Lower leg skin (tissue), 4 donors: Measurements from ENCODE around the gene SEMA4A. TPM values are rescaled to one million over a fixed set of nuclear protein-coding genes. Genes with fewer than 3 reads are reported as not detected.
A peak's percentile ranks its signal among the peaks of the same experiment; 100 is the strongest.
"Not testable (repeated sequence)": the region's sequence is repeated elsewhere in the genome, so short reads cannot be mapped to it uniquely, and the experiment has no call there.

Experiments
- DNase-seq, 2 donors: peaks; one replicate each; pipeline ENCODE4 v3.0.0-alpha.2; 2019; ENCODE audit warnings: low spot score in 2 of 2
- H3K4me3 ChIP-seq: fragments of 200-600 bp; sonication (generic); 2 replicates; pipeline ENCODE4 v1.5.1; 2017; ENCODE audit warnings: mild to moderate bottlenecking, low read depth; ENCODE audit not compliant: poor library complexity, severe bottlenecking
- POLR2A ChIP-seq, 2 donors: fragments of 450-650 bp; IDR thresholded peaks; one replicate each; pipeline ENCODE4 v1.6.1; 2016 to 2017; ENCODE audit warnings: antibody characterized with exemption in 2 of 2, mild to moderate bottlenecking in 1 of 2, moderate library complexity in 1 of 2
- WGBS, 2 donors: methylation state at CpG; one replicate each; pipeline ENCODE4 v1.1.5; 2018; 5-methylcytosine and 5-hydroxymethylcytosine counted together
- intact Hi-C: fragments of 100-400 bp; cut with DNase I; formaldehyde crosslinking; loops from one replicate; pipeline ENCODE4 v1.15.0; 2023; ENCODE audit warnings: low total_unique reads
- total RNA-seq, 4 donors: library from RNA; depleted of rRNA; stranded (reverse); fragments of >200 nt; gene quantifications; one replicate each; pipeline ENCODE4 v1.1.0, GENCODE V29; 2016
- TF ChIP-seq, protein P1 (sequence below), 3 donors: fragments of 450-650 bp; IDR thresholded peaks; one replicate each; pipeline ENCODE4 v1.5.1; 2016; ENCODE audit warnings: antibody characterized with exemption in 3 of 3, mild to moderate bottlenecking in 3 of 3, moderate library complexity in 2 of 3

Gene SEMA4A
- total RNA-seq, 4 donors from 2014 or later = 30.5 to 45.4 (median 41.4) TPM

DNA sequence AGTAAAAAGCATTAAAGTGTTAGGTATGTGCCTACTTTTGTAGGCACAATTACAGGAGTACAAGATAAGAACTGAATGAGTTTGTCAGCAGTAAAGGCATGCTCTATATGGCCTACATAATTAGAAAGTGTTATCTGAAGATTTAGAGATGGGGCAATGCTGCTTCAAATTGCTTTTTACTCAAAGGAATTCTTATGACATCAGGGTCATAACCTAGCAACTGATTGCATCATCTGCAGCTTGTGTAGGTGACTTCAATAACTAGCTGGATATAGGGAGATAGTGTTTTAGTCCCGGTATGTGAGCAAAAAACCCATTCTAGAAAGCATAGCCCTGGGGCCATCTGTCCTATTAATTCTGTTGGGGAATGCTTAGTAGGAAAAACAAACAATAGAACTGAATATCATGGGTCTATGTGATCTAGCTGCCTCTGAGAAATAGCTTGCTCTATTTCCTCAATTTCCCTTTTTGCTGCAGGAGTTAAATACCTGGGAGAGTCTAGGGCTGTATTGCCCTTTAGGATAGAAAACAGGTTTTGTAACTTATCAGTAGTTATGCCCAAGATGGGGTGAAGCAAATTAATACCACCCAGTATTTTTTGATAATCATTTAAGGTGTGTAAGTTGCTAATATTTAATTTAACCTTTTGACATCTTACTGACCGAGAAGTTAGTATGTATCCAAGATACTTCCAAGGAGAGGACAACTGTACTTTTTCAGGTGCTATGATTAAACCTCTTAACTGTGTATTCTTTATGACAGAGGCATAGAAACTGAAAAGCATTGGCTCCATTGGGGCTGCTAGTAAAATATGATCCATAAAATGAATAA is 33.2 kb downstream of the SEMA4A start:
- DNase-seq, H3K4me3 ChIP-seq, intact Hi-C loops: not testable (repeated sequence)
- 88 to 97% methylated on average over 2 of the region's 2 CpGs for WGBS, 2 donors

DNA sequence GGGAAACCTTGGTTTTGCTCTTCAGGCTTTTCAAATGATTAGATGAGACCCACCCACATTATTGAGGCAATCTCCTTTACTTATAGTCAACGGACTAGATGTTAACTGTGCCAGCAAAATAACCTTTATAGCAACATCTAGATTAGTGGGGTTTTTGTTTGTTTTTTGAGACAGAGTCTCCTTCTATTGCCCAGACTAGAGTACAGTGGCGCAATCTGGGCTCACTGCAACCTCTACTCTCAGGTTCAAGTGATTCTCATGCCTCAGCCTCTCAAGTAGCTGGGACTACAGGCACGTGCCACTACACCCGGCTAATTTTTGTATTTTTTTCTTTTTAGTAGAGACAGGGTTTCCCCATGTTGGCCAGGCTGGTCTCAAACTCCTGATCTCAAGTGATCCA is 36.9 kb downstream of the SEMA4A start:
- 77 to 85% methylated on average over 4 of the region's 4 CpGs for WGBS, 2 donors
- DNase-seq, H3K4me3 ChIP-seq, intact Hi-C loops: not testable (repeated sequence)

DNA sequence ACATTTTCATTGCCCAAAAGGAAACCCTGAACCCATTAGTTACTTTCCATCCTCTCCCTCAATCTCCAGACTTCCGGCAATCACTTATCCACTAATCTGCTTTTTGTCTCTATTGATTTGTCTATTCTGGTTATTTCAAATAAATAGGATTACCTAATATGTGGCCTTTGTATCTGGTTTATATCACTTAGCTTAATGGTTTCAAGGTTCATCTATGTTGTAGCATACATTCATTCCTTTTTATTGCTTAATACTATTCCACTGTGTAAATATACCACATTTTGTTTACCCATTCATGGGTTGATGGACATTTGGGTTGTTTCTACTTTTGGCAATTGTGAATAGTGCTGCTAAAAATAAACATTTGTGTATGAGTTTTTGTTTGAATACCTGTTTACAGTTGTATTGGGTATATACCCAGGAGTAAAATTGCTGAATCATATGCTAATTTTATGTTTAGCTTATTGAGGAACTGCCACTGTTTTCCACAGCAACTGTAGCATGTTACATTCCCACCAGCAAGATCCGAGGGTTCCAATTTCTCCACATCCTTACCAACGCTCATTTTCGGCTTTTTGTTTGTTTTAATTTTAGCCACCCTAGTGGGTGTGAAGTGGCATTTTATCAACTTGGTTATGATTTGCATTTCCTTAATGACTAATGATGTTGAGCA is 38.0 kb downstream of the SEMA4A start:
- no peak for DNase-seq
- intact Hi-C loops = no loop called here
- no peak overlapping the region for H3K4me3 ChIP-seq
- TF ChIP-seq, protein P1, sequence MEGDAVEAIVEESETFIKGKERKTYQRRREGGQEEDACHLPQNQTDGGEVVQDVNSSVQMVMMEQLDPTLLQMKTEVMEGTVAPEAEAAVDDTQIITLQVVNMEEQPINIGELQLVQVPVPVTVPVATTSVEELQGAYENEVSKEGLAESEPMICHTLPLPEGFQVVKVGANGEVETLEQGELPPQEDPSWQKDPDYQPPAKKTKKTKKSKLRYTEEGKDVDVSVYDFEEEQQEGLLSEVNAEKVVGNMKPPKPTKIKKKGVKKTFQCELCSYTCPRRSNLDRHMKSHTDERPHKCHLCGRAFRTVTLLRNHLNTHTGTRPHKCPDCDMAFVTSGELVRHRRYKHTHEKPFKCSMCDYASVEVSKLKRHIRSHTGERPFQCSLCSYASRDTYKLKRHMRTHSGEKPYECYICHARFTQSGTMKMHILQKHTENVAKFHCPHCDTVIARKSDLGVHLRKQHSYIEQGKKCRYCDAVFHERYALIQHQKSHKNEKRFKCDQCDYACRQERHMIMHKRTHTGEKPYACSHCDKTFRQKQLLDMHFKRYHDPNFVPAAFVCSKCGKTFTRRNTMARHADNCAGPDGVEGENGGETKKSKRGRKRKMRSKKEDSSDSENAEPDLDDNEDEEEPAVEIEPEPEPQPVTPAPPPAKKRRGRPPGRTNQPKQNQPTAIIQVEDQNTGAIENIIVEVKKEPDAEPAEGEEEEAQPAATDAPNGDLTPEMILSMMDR (IDR thresholded peaks at IDR 0.05) = no peak
- TF ChIP-seq POLR2A (IDR thresholded peaks at IDR 0.05) = no peak
- 76 to 77% methylated on average over 4 of the region's 4 CpGs for WGBS, 2 donors

DNA sequence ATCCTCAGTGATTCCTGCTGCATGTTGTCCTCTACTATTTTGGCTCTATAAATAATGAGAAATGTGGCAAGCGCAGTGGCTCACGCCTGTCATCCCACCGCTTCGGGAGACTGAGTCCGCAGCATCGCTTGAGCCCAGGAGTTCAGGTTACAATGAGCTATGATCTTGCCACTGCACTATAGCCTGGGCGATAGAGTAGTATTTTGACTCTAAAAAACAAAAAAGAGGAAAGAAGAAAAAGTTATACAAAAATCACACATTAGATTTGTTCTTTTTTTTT is 39.8 kb downstream of the SEMA4A start:
- no peak for DNase-seq
- 70 to 74% methylated on average over 7 of the region's 7 CpGs for WGBS, 2 donors
- H3K4me3 ChIP-seq = no peak overlapping the region
- no peak for TF ChIP-seq POLR2A (IDR thresholded peaks at IDR 0.05)
- TF ChIP-seq, protein P1 (IDR thresholded peaks at IDR 0.05) = no peak
- intact Hi-C loops = no loop called here

DNA sequence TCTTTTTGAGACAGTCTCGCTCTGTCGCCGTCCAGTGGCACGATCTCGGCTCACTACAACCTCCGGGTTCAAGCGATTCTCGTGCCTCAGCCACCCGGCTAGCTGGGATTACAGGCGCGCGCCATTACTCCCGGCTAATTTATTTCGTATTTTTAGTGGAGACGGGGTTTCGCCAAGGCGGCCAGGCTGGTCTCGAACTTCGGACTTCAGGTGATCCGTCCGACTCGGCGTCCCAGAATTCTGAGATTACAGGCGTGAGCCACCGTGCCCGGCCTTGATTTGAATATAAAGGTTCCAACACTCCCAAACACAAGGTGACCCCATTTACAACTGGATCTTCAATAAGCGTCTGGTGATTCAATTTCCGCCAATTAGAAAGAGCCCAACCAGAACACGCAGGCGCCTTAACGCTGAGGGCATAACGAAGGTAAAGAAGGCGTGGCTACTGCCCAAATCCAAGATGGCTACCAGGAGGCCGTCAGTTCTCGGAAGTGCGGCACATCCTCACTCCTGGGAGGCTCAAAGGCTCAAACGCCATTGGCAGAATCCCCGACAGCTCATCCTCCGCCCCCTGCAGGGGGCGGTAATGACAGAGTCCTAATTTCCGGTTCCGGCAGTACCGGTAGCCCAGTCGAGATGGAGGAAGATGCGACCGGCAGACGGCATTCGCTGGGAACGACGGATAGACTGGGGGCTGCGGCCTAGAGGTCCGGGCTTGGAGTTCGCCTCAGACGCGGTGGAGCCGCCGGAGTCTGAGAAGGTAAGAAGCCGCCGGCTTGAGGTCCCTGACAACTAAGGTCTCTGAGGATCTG is 40.3 kb downstream of the SEMA4A start, which contains the start of gene SLC25A44:
Gene SLC25A44, plus strand, starts transcription at position 617 of the 812 bp plus-strand sequence. CDS start 5,744 bp downstream, outside the sequence.
- 1 to 4% methylated on average over 45 to 52 of the region's 59 CpGs for WGBS, 2 donors

DNA sequence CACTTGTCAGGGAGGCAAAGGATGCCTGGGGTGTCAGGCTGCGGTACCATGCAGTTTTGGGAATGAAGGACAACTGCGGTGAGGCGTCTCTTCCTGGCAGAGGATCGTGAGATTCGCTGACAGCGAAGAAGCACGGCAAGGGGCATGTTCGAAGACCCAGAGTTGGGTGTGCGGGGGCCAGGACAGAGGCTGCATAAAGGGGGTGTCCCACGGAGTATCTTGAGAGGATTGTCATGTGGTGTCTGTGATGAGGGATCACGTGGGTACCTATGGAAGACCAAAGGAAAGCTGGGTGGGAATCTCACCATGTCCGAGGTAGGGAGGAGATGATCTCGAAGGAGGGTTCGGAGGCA is 40.9 kb downstream of the SEMA4A start:
- H3K4me3 ChIP-seq = peak overlapping the region; percentile 74
- intact Hi-C loops = no loop called here
- 9 to 12% methylated on average over 14 of the region's 14 CpGs for WGBS, 2 donors
- peak in 1 of 2 donors; percentile 87 for DNase-seq
- TF ChIP-seq, protein P1 (IDR thresholded peaks at IDR 0.05) = no peak
- TF ChIP-seq POLR2A (IDR thresholded peaks at IDR 0.05) = no peak

More for the DNA sequence above, 40.3 kb downstream of the SEMA4A start, which contains the start of gene SLC25A44:
- no peak for TF ChIP-seq POLR2A (IDR thresholded peaks at IDR 0.05)
- TF ChIP-seq, protein P1 (IDR thresholded peaks at IDR 0.05) = no peak
- intact Hi-C loops = no loop called here
- H3K4me3 ChIP-seq = peak within 1 kb of the TSS; percentile 74
- peak; percentile 98 to 99 for DNase-seq
